ENCODE measurements around the gene NTN1.

DNA sequence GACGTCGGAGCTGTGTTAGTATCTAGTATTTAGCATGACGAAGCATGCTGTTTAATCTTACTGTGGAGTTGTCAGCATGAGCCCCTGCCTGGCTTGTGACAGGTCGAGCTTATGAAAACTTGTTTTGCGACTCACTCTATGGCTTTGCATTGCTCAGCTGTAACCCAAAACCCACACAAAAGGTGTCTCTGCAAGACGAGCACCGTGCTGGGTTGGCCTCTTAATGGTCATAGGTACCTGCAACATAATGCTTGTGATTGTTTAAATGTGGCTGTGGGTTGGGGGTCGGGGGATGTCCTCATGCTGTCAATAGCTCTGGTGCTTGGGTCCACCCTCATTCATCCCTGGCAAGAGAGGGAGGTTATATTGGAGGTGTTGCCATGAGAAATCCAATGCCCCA is 5.4 kb downstream of the NTN1 start:
- TF ChIP-seq EP300 (IDR thresholded peaks at IDR 0.05) (no peak), POLR2A (IDR thresholded peaks at IDR 0.05) (no peak)
- TF ChIP-seq, protein P1, sequence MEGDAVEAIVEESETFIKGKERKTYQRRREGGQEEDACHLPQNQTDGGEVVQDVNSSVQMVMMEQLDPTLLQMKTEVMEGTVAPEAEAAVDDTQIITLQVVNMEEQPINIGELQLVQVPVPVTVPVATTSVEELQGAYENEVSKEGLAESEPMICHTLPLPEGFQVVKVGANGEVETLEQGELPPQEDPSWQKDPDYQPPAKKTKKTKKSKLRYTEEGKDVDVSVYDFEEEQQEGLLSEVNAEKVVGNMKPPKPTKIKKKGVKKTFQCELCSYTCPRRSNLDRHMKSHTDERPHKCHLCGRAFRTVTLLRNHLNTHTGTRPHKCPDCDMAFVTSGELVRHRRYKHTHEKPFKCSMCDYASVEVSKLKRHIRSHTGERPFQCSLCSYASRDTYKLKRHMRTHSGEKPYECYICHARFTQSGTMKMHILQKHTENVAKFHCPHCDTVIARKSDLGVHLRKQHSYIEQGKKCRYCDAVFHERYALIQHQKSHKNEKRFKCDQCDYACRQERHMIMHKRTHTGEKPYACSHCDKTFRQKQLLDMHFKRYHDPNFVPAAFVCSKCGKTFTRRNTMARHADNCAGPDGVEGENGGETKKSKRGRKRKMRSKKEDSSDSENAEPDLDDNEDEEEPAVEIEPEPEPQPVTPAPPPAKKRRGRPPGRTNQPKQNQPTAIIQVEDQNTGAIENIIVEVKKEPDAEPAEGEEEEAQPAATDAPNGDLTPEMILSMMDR (IDR thresholded peaks at IDR 0.05), result no peak
